Activated naive CD8-positive, alpha-beta T cell treated with anti-CD3 and anti-CD28 coated beads for 36 hours (primary cell): ENCODE measurements around the gene COG5. TPM values are rescaled to one million over a fixed set of nuclear protein-coding genes. Genes with fewer than 3 reads are reported as not detected.

Experiments used
- DNase-seq: peaks from one replicate; pipeline ENCODE4 v3.0.0; 2021
- H3K27ac Mint-ChIP-seq: one replicate; pipeline ENCODE4 v1.8.0; 2022; ENCODE audit warnings: mild to moderate bottlenecking, moderate library complexity, mixed read lengths
- H3K27me3 Mint-ChIP-seq: one replicate; pipeline ENCODE4 v1.8.0; 2022; ENCODE audit warnings: mild to moderate bottlenecking, mixed read lengths
- H3K36me3 Mint-ChIP-seq: one replicate; pipeline ENCODE4 v1.8.0; 2021; ENCODE audit warnings: mild to moderate bottlenecking, mixed read lengths
- H3K4me1 Mint-ChIP-seq: one replicate; pipeline ENCODE4 v1.8.0; 2021; ENCODE audit warnings: mixed read lengths
- H3K4me3 Mint-ChIP-seq: one replicate; pipeline ENCODE4 v1.8.0; 2022; ENCODE audit warnings: mild to moderate bottlenecking, moderate library complexity, mixed read lengths
- H3K9me3 Mint-ChIP-seq: one replicate; pipeline ENCODE4 v1.8.0; 2022; ENCODE audit warnings: mixed read lengths
- total RNA-seq, 2 experiments: library from RNA; stranded (reverse); gene quantifications; one replicate each; pipeline ENCODE4 v1.2.3, GENCODE V29; 2021

The COG5 gene
- 10 to 100 TPM; 29.6 TPM for total RNA-seq

DNA sequence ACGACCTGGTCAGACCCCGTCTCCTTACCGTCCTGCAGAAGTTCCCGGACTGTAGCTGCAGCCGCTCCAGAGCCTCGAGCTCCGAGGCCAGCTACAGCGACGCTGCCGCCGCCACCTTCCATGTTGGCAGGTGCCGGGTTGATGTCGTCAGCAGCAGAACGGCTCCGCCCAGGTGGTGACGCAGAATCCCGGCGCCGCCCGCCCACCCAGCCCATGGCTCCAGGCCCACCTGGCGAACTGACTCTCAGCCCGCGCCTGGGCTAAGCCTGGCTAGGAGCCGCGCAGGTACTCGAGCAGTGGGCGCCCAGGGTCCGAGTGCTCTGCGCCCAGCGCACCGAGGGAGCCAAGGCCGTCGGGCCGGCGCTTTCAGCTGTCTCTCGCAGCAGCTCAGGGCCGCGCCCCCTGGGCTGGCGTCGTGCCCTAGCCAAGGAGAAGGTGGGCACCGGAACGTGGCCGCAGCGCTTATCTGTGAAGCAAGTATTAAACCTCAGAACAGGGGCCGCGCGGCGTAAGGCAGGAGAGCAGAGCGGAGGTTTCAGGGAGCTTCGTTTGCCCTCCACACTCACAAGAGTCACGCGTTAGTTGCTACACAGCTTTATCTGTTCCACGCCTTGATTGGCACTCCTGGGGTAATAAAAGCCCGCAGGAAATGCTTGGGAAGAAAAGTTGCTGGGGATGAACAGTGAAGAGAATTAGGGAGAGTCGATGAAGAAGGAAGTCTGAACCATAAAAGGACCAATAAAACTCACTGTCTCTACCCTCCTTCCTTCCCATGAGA is at the start of gene COG5, which contains the start of gene DUS4L:
Gene COG5 (minus strand): TSS at position 146 of the 778 bp plus-strand sequence. CDS start 24 bp downstream, at position 122.
Gene DUS4L (plus strand): TSS at position 197 of the 778 bp plus-strand sequence. CDS start 3,100 bp downstream, outside the sequence.
- Mint-ChIP-seq H3K36me3 (peaks cover 18% of the 10 kb centered on the region), H3K9me3 (no peaks in the 10 kb centered on the region), H3K27ac (peak within 1 kb of the TSS; percentile 87), H3K4me3 (peak within 1 kb of the TSS; percentile 83), H3K4me1 (peaks cover 51% of the 10 kb centered on the region), H3K27me3 (no peaks in the 10 kb centered on the region)
- peak; percentile 87 for DNase-seq

DNA sequence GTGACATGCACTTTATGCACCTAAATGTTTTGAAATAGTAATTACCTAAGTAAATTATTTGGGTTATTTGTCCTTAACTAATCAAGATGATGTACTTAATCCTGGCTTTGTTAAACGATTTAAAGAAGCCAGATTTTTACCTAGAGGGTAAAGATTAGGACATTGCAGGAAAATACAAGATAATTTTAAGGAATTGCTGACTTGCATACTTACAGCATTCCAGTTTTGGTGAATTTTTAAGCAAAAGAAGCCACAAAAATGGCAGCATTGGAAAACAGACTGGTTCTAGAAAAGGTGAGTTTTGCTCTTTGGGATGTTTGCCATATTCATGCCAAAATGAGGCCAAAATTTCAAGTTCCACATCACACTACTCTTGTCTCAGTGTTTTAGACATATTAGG is 49.7 kb upstream of the COG5 start:
- no peaks in the 10 kb centered on the region for H3K27me3 Mint-ChIP-seq
- peaks cover 2% of the 10 kb centered on the region for H3K4me1 Mint-ChIP-seq
- no peak for DNase-seq
- H3K27ac Mint-ChIP-seq, result no peak overlapping the region
- no peak overlapping the region for H3K4me3 Mint-ChIP-seq
- peaks cover 7% of the 10 kb centered on the region for H3K36me3 Mint-ChIP-seq
- no peaks in the 10 kb centered on the region for H3K9me3 Mint-ChIP-seq

DNA sequence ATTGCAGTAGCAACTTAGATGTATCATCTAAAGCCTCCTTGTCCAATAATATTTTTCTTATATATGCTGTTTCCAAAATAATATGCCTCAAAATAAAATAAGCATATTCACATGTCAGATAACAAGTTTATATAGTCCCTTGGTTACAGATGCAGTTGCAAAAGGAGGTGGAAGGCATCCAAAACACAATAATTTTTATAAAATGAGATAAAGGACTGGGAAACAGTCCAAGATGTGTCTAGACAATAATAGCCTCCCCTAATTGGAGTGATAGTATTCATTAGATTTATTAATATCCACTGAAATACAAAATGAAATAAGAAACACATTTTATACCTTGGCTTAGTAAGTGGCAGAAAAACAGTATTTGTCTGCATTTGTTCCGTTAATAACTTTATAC is 46.6 kb upstream of the COG5 start:
- DNase-seq, result no peak
- H3K9me3 Mint-ChIP-seq, result no peaks in the 10 kb centered on the region
- H3K27me3 Mint-ChIP-seq, result no peaks in the 10 kb centered on the region
- H3K36me3 Mint-ChIP-seq, result peaks cover 4% of the 10 kb centered on the region
- H3K4me3 Mint-ChIP-seq, result no peak overlapping the region
- H3K4me1 Mint-ChIP-seq, result peaks cover 2% of the 10 kb centered on the region
- H3K27ac Mint-ChIP-seq, result no peak overlapping the region

DNA sequence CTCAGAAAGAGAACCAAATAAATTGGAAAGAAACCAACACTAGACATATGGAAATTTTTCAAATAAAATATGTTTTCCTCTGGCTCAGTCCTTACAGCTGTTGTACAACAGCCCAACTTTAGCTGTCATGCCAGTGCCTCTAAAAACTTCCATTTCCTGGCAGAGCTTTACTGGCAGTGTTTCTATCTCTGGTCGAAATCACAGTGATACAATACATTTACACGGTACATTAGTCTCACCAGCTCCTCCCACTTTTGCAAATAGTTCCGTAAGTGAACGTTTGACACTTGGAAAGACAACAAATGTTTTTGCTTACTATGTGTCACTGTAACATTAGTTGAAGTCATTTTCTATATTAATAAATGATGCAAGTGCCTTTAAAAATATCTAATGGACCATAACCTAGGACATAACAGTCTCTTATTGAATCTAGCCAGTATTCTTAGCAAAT is 46.1 kb upstream of the COG5 start:
- Mint-ChIP-seq H3K27me3 (no peaks in the 10 kb centered on the region), H3K4me3 (no peak overlapping the region)

DNA sequence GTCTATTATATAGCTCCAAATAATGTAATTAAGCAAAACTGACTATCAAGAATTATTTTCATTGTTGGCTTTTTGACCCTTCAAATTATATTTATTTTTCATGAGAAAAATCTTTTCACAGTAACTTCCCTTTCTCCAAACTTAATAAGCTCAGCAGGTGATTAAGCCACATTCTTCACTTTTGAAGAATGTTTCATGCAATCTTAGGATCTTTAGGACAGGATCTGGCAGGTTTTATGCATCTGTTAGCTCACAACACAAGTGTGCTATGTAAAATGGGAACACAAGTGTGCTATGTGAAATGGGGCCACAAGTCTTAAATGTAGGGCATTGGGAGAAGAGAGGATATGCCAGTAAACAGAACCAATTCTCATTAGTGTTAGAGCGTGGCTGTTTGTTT is 42.6 kb upstream of the COG5 start:
- Mint-ChIP-seq H3K9me3 (no peaks in the 10 kb centered on the region), H3K27me3 (no peaks in the 10 kb centered on the region)
- DNase-seq, result no peak

More for the DNA sequence above, 46.1 kb upstream of the COG5 start:
- Mint-ChIP-seq H3K4me1 (peaks cover under 1% of the 10 kb centered on the region), H3K9me3 (no peaks in the 10 kb centered on the region), H3K27ac (no peak overlapping the region), H3K36me3 (peaks cover under 1% of the 10 kb centered on the region)
- no peak for DNase-seq

DNA sequence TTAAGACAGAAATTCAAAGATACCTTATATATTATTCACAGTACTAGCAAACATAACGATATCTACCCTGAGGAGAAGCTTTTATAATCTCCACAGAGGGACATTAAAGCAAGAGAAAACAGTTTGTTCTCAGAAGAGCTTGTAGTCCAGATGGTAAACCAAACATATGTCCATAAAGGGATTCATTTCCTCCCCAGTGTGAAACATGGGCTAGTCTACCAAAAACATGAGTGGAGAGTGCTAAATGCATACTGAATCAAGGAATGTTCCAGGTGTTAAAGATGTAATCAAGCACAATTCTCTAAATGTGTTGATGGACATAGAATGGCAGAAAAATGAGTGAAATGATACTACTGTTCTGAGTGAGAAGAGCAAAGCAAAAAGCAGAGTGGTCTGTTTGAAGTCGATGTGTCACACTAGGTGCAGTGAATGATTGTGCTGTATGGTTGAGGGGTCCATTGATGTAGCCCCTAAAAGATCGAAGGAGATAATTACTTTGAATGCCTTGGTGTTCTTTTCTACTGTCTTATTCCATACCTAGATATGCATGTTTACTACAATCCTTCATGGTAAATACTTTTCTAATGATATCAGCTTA is 41.6 kb upstream of the COG5 start:
- Mint-ChIP-seq H3K4me3 (no peak overlapping the region), H3K36me3 (peaks cover 2% of the 10 kb centered on the region), H3K4me1 (no peaks in the 10 kb centered on the region), H3K27me3 (no peaks in the 10 kb centered on the region), H3K9me3 (no peaks in the 10 kb centered on the region), H3K27ac (no peak overlapping the region)
- no peak for DNase-seq

More for the DNA sequence above, 42.6 kb upstream of the COG5 start:
- Mint-ChIP-seq H3K27ac (no peak overlapping the region), H3K36me3 (peaks cover 2% of the 10 kb centered on the region), H3K4me3 (no peak overlapping the region), H3K4me1 (no peaks in the 10 kb centered on the region)

DNA sequence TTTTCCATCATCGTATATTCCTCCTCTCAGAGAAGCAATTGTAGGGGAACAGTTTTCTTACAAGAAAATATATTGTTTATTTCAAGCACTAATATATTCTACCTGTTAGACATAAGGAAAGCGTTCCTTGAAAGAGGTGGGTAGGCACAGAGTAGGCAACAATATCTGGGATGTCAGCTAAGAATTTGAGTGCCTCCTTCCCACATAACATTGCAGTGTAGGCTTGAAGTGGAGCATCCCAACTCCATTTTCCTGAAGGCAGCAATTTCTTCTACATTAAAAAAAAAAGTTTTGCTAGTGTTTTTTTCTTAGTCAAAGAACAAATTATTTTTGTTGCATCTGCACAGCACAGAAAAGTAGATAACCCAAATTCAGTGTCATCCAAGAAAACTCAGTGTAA is 37.1 kb upstream of the COG5 start:
- H3K9me3 Mint-ChIP-seq, result no peaks in the 10 kb centered on the region
- no peak overlapping the region for H3K4me3 Mint-ChIP-seq
- no peaks in the 10 kb centered on the region for H3K4me1 Mint-ChIP-seq
- H3K27me3 Mint-ChIP-seq, result no peaks in the 10 kb centered on the region
- no peak for DNase-seq
- H3K27ac Mint-ChIP-seq, result no peak overlapping the region
- peaks cover 2% of the 10 kb centered on the region for H3K36me3 Mint-ChIP-seq

DNA sequence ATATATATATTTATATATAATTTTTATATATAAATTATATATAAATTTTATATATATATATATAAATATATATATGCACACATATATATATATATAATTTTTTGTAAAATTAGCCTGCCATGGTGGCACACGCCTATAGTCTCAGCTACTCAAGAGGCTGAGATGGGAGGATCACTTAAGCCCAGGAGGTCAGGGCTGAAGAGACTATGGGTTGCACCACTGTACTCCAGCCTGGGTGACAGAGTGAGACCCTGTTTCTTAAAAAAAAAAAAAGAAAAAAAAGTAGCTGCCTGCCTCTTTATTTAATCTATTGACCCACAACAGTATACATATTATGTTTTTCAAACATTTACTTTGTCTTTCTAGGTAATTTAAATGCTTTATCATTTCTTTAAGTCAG is 35.5 kb upstream of the COG5 start:
- no peak overlapping the region for H3K4me3 Mint-ChIP-seq
- H3K27me3 Mint-ChIP-seq, result no peaks in the 10 kb centered on the region

DNA sequence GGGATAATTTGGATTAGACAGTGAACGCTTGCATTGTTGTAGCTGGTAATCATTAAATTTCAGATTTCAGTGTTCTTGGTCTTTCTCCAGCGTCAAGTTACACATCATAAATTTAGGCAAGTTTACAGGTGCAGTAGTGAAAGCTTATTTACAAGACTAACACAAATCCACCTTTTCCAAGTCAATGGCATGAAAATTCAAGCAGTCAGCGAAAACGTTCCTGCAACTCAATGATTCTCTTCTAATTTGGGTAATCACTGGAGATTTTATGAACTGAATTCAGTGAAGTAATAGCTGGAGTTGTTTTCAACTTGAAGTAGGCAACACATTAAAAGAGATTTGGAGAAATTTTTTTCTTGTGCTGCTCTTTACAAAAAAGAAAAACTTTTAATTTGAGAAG is 34.2 kb upstream of the COG5 start:
- Mint-ChIP-seq H3K27me3 (no peaks in the 10 kb centered on the region), H3K9me3 (no peaks in the 10 kb centered on the region), H3K4me3 (no peak overlapping the region), H3K27ac (no peak overlapping the region), H3K36me3 (no peaks in the 10 kb centered on the region), H3K4me1 (peaks cover 3% of the 10 kb centered on the region)
- DNase-seq, result no peak

More for the DNA sequence above, 35.5 kb upstream of the COG5 start:
- Mint-ChIP-seq H3K9me3 (no peaks in the 10 kb centered on the region), H3K36me3 (peaks cover 2% of the 10 kb centered on the region), H3K4me1 (no peaks in the 10 kb centered on the region), H3K27ac (no peak overlapping the region)
- no peak for DNase-seq

DNA sequence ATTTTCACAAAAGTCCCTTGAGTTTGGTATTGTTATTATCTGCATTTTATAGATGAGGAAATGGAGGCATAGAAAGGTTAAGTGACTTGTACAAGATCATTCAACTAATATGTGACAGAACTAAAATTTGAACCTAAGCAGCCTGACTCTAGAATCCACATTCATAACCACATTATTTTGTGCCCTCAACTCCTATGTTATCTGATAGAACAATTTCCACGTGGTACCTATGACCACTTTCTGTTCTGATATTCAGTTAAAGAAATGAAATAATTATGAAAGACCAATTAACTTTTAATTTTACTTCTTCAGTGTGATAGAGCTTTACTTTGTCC is 33.8 kb upstream of the COG5 start:
- H3K36me3 Mint-ChIP-seq, result no peaks in the 10 kb centered on the region
- no peak for DNase-seq
- no peaks in the 10 kb centered on the region for H3K27me3 Mint-ChIP-seq
- H3K4me1 Mint-ChIP-seq, result peaks cover 3% of the 10 kb centered on the region
- H3K9me3 Mint-ChIP-seq, result no peaks in the 10 kb centered on the region
- no peak overlapping the region for H3K4me3 Mint-ChIP-seq
- H3K27ac Mint-ChIP-seq, result no peak overlapping the region

DNA sequence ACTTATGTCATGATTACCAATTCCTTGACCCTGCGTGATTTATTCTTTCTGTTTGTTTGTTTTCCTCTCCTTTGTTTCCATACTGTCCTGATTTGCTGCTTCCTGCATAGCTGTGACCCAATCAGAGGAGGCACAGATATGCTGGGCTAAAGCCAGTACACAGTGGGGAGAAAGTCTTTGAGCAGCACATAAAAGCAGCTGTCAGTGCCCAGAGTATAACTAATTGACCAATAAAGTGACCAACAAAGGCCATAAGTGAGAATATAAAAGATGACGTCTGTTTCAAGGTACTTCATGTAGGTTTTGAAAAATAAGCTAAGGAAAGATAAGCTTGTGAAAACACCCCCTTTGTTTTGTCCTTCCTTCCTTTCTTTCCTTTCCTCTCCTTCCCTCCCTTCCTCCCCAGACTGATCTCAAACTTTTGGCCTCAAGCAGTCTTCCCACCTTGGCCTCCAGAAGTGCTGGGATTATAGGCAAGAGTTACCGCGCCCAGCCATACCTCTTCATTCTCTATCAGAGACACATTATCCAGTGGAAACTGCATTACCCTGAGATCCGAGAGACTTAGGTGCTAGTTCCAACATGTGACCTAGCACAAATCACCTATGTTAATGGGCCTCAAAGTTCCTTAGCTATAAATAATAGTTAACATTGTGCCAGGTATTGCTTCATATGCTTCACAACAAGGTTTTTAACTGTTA is 33.3 kb upstream of the COG5 start:
- Mint-ChIP-seq H3K36me3 (no peaks in the 10 kb centered on the region), H3K27ac (no peak overlapping the region), H3K4me3 (no peak overlapping the region), H3K4me1 (peaks cover 3% of the 10 kb centered on the region), H3K27me3 (no peaks in the 10 kb centered on the region), H3K9me3 (no peaks in the 10 kb centered on the region)
- no peak for DNase-seq

DNA sequence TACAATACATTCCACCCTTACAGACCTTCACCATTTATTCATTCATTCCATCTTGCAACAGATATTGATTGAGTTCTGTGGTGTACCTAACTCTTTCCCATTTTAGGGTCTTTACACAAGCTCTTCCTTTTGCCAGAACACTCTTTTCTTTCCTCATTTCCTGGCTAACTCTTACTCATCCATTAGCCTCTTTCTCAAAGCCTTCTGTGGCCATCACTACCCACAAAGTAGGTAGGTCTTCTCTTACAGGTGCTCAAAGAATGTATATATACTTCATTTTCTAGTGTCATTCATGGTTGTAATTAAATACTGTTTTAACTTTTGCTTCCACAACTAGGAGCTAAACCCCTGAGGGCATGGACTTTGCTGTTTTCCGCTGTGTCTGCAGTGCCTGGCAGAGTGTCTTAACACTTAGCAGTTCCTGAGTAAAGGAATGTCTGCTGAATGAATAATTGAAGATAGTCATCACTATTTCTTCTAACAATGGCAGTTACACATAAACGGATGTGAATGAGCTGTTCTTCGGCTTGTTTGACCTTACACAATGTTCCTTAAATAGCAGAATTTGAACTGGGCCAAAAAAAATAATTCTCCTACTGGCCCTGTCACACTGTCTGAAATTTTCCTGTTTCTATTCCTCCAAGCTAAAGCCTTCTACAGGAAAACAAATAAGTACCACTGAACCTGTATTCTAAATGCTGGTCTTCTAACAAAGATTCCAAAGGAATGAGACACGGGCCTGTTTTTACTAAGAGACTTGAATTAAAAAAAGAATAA is 31.4 kb upstream of the COG5 start:
- no peaks in the 10 kb centered on the region for H3K9me3 Mint-ChIP-seq
- H3K27me3 Mint-ChIP-seq, result no peaks in the 10 kb centered on the region
- no peak for DNase-seq
- H3K4me3 Mint-ChIP-seq, result no peak overlapping the region
- no peak overlapping the region for H3K27ac Mint-ChIP-seq
- peaks cover 3% of the 10 kb centered on the region for H3K4me1 Mint-ChIP-seq
- no peaks in the 10 kb centered on the region for H3K36me3 Mint-ChIP-seq

DNA sequence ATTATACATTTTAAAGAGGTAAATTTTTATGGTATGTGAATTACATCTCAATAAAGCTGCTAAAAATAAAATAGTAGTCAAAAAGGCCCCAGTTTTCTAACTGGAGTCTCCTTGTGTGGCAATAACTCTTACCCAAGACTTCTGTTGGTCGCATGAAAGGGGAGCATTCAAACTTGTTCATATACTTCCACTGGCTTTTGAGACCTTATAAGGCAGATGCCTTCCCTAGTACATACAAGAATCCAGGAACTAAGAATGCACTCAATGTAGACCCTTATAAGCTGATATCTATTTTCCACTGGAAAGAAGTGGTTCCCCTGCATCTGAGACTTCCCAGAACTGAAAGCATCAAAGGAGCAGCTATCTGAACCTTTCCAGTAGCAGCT is 29.3 kb upstream of the COG5 start:
- Mint-ChIP-seq H3K36me3 (no peaks in the 10 kb centered on the region), H3K4me3 (no peak overlapping the region), H3K4me1 (peaks cover 3% of the 10 kb centered on the region), H3K27ac (no peak overlapping the region), H3K27me3 (no peaks in the 10 kb centered on the region), H3K9me3 (no peaks in the 10 kb centered on the region)
- DNase-seq, result no peak

DNA sequence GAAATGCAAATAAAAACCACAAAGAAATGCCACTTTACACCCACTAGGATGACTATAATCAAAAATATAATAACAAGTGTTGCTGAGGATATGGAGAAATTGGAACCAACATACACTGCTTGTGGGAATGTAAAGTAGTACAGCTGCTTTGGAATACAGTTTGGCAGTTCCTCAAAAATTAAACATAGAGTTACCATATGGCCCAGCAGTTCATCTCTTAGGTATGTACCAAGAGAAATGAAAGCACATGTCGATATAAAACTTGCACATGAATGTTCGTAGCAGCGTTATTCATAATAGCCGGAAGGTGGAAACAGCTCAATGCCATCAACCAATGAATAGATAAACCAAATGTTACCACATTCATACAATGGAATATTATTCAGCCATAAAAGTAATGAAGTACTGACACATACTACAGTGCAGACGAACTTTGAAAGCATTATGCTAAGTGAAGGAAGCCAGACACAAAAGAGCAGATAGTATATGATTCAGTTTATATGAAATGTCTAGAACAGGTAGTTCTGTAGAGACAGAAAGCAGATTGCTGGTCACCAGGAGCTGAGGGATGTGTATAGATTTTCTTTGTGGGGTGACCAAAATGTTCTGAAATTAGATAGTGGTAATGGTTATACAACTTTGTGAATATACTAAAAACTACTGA is 28.8 kb upstream of the COG5 start:
- Mint-ChIP-seq H3K4me3 (no peak overlapping the region), H3K4me1 (peaks cover 3% of the 10 kb centered on the region), H3K9me3 (no peaks in the 10 kb centered on the region), H3K27ac (no peak overlapping the region), H3K36me3 (no peaks in the 10 kb centered on the region), H3K27me3 (no peaks in the 10 kb centered on the region)
- DNase-seq, result no peak
